HepG2 (cell line): ENCODE results near the gene ZDHHC6. TPM values are rescaled to one million over a fixed set of nuclear protein-coding genes. Genes with fewer than 3 reads are reported as not detected.

Experiments
- CCDC6 ChIP-seq: sonication (generic); formaldehyde crosslinking; IDR thresholded peaks from 2 replicates; pipeline ENCODE4 v1.8.1; 2022; ENCODE audit warnings: mild to moderate bottlenecking, missing genetic modification reagents, moderate library complexity
- ERF ChIP-seq: IDR thresholded peaks from 2 replicates; pipeline ENCODE4 v1.6.1; 2018; ENCODE audit warnings: missing biosample characterization, missing genetic modification reagents
- NCOR1 ChIP-seq: fragments of 200-600 bp; sonication (generic); IDR thresholded peaks from 2 replicates; pipeline ENCODE4 v1.7.0; 2017; ENCODE audit warnings: antibody characterized with exemption, low read length, borderline replicate concordance
- NR2F6 ChIP-seq, 2 experiments: IDR thresholded peaks; 2 replicates each; pipeline ENCODE4 v1.6.1; 2016; ENCODE audit warnings: antibody characterized with exemption in 1 of 2, mild to moderate bottlenecking in 1 of 2
- ZNF484 ChIP-seq: sonication (generic); formaldehyde crosslinking; IDR thresholded peaks from 2 replicates; pipeline ENCODE4 v1.5.1; 2020; ENCODE audit warnings: mild to moderate bottlenecking, low read depth, missing genetic modification reagents, borderline replicate concordance
- polyA plus RNA-seq, 8 experiments: library from polyadenylated mRNA; depleted of rRNA in 3 of 8; stranded (reverse) in 7 of 8; unstranded in 1 of 8; fragments of >200 nt; fragmentation: Illumina TruSeq in 4 of 8; extraction: Trizol in 4 of 8; gene quantifications; 2 replicates each; pipeline versions ENCODE4 v1.2.1 to v1.2.3, GENCODE V29; 2011 to 2016; ENCODE audit warnings: low read depth in 4 of 8, missing spikeins in 1 of 8, mixed read lengths in 1 of 8; ENCODE audit not compliant: insufficient read depth in 1 of 8
- total RNA-seq, 5 experiments: library from RNA; depleted of rRNA; stranded (reverse); fragments of >200 nt; fragmentation: Illumina TruSeq; extraction: Trizol; gene quantifications; 2 replicates each; pipeline ENCODE4 v1.2.3, GENCODE V29; 2016; ENCODE audit warnings: low read depth in 1 of 5
- TF ChIP-seq, protein P1 (sequence below): sonication (generic); formaldehyde crosslinking; IDR thresholded peaks from 2 replicates; pipeline ENCODE4 v1.5.1; 2020; ENCODE audit warnings: missing genetic modification reagents, mild to moderate bottlenecking, borderline replicate concordance
- TF ChIP-seq, protein P2 (sequence below): sonication (generic); formaldehyde crosslinking; IDR thresholded peaks from 2 replicates; pipeline ENCODE4 v1.5.0; 2020; ENCODE audit warnings: missing genetic modification reagents
- TF ChIP-seq, protein P3 (sequence below): sonication (generic); formaldehyde crosslinking; IDR thresholded peaks from 2 replicates; pipeline ENCODE4 v1.5.0; 2020; ENCODE audit warnings: mild to moderate bottlenecking, missing genetic modification reagents
- TF ChIP-seq, protein P4 (sequence below): sonication (generic); formaldehyde crosslinking; IDR thresholded peaks from 2 replicates; pipeline ENCODE4 v1.4.0; 2020; ENCODE audit warnings: missing genetic modification reagents, mild to moderate bottlenecking, borderline replicate concordance
- TF ChIP-seq, protein P5 (sequence below): sonication (generic); formaldehyde crosslinking; IDR thresholded peaks from 2 replicates; pipeline ENCODE4 v1.4.0; 2020; ENCODE audit warnings: low read depth, missing genetic modification reagents

ZDHHC6 gene
- total and polyA plus RNA-seq, 2 of the 13 experiments (the other 11 are each of a cell fraction or from before 2014, with no cell fraction given): 20.9 to 49.4 TPM

DNA sequence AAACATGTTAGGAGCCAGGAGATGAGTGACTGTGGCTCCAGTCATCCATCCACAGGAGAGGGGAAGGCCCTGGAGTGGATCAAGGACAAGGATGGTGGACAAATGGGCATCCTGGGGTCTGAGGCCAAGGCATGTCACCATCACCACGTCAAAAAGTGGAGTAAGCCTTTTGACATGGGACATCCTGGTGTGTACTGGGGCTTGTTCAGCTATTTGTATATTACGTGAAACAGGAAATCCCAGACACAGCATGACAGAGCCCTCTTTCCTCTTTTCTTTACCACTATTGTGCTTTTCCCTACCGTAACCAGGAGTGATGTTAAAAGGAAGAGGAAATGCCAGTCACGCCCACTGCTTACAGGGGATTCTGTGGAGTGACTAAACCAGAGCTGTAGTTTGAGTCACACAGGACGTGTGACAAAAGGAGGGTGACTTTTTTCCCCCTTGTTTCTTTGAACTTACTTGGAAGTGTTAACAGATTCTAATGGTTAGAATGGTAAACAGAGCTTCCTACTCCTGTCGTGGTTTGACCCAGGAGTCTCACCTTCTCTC, 57.4 kb downstream of the ZDHHC6 start (continued):
- TF ChIP-seq, protein P1, sequence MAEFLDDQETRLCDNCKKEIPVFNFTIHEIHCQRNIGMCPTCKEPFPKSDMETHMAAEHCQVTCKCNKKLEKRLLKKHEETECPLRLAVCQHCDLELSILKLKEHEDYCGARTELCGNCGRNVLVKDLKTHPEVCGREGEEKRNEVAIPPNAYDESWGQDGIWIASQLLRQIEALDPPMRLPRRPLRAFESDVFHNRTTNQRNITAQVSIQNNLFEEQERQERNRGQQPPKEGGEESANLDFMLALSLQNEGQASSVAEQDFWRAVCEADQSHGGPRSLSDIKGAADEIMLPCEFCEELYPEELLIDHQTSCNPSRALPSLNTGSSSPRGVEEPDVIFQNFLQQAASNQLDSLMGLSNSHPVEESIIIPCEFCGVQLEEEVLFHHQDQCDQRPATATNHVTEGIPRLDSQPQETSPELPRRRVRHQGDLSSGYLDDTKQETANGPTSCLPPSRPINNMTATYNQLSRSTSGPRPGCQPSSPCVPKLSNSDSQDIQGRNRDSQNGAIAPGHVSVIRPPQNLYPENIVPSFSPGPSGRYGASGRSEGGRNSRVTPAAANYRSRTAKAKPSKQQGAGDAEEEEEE (CRISPR knock-in tag): no peak
- TF ChIP-seq, protein P2, sequence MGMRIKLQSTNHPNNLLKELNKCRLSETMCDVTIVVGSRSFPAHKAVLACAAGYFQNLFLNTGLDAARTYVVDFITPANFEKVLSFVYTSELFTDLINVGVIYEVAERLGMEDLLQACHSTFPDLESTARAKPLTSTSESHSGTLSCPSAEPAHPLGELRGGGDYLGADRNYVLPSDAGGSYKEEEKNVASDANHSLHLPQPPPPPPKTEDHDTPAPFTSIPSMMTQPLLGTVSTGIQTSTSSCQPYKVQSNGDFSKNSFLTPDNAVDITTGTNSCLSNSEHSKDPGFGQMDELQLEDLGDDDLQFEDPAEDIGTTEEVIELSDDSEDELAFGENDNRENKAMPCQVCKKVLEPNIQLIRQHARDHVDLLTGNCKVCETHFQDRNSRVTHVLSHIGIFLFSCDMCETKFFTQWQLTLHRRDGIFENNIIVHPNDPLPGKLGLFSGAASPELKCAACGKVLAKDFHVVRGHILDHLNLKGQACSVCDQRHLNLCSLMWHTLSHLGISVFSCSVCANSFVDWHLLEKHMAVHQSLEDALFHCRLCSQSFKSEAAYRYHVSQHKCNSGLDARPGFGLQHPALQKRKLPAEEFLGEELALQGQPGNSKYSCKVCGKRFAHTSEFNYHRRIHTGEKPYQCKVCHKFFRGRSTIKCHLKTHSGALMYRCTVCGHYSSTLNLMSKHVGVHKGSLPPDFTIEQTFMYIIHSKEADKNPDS (CRISPR knock-in tag): no peak
- TF ChIP-seq, protein P3, sequence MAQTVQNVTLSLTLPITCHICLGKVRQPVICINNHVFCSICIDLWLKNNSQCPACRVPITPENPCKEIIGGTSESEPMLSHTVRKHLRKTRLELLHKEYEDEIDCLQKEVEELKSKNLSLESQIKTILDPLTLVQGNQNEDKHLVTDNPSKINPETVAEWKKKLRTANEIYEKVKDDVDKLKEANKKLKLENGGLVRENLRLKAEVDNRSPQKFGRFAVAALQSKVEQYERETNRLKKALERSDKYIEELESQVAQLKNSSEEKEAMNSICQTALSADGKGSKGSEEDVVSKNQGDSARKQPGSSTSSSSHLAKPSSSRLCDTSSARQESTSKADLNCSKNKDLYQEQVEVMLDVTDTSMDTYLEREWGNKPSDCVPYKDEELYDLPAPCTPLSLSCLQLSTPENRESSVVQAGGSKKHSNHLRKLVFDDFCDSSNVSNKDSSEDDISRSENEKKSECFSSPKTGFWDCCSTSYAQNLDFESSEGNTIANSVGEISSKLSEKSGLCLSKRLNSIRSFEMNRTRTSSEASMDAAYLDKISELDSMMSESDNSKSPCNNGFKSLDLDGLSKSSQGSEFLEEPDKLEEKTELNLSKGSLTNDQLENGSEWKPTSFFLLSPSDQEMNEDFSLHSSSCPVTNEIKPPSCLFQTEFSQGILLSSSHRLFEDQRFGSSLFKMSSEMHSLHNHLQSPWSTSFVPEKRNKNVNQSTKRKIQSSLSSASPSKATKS (CRISPR knock-in tag): no peak
- TF ChIP-seq, protein P4, sequence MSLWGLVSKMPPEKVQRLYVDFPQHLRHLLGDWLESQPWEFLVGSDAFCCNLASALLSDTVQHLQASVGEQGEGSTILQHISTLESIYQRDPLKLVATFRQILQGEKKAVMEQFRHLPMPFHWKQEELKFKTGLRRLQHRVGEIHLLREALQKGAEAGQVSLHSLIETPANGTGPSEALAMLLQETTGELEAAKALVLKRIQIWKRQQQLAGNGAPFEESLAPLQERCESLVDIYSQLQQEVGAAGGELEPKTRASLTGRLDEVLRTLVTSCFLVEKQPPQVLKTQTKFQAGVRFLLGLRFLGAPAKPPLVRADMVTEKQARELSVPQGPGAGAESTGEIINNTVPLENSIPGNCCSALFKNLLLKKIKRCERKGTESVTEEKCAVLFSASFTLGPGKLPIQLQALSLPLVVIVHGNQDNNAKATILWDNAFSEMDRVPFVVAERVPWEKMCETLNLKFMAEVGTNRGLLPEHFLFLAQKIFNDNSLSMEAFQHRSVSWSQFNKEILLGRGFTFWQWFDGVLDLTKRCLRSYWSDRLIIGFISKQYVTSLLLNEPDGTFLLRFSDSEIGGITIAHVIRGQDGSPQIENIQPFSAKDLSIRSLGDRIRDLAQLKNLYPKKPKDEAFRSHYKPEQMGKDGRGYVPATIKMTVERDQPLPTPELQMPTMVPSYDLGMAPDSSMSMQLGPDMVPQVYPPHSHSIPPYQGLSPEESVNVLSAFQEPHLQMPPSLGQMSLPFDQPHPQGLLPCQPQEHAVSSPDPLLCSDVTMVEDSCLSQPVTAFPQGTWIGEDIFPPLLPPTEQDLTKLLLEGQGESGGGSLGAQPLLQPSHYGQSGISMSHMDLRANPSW (CRISPR knock-in tag): no peak
- TF ChIP-seq CCDC6 (CRISPR knock-in tag): 0 out of 2 replicates have a peak, but pooled peaks have one; percentile 20
- no peak for TF ChIP-seq ZNF484 (CRISPR knock-in tag)
- TF ChIP-seq NCOR1: no peak
- TF ChIP-seq NR2F6 (IDR thresholded peaks at IDR 0.05): peak; percentile 19; the same call in 1 of the 2 replicates
- peak; percentile 15; the same call in 1 of the 2 replicates for TF ChIP-seq NR2F6 (CRISPR knock-in tag; IDR thresholded peaks at IDR 0.05)
- peak; percentile 39; the same call in 1 of the 2 replicates for TF ChIP-seq ERF
- TF ChIP-seq, protein P5, sequence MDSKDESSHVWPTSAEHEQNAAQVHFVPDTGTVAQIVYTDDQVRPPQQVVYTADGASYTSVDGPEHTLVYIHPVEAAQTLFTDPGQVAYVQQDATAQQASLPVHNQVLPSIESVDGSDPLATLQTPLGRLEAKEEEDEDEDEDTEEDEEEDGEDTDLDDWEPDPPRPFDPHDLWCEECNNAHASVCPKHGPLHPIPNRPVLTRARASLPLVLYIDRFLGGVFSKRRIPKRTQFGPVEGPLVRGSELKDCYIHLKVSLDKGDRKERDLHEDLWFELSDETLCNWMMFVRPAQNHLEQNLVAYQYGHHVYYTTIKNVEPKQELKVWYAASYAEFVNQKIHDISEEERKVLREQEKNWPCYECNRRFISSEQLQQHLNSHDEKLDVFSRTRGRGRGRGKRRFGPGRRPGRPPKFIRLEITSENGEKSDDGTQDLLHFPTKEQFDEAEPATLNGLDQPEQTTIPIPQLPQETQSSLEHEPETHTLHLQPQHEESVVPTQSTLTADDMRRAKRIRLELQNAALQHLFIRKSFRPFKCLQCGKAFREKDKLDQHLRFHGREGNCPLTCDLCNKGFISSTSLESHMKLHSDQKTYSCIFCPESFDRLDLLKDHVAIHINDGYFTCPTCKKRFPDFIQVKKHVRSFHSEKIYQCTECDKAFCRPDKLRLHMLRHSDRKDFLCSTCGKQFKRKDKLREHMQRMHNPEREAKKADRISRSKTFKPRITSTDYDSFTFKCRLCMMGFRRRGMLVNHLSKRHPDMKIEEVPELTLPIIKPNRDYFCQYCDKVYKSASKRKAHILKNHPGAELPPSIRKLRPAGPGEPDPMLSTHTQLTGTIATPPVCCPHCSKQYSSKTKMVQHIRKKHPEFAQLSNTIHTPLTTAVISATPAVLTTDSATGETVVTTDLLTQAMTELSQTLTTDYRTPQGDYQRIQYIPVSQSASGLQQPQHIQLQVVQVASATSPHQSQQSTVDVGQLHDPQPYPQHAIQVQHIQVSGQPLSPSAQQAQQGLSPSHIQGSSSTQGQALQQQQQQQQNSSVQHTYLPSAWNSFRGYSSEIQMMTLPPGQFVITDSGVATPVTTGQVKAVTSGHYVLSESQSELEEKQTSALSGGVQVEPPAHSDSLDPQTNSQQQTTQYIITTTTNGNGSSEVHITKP (CRISPR knock-in tag): peak; percentile 84; the same call in 1 of the 2 replicates
